H9 (cell line): Measurements from ENCODE around the gene C2orf72. TPM values are rescaled to one million over a fixed set of nuclear protein-coding genes. Genes with fewer than 3 reads are reported as not detected.

Experiments used
- DNase-seq: peaks from one replicate; pipeline ENCODE4 v3.0.0-alpha.2; 2017
- H2AFZ ChIP-seq: one replicate; pipeline ENCODE4 v1.6.1; 2013; ENCODE audit warnings: mild to moderate bottlenecking, low read length, control low read depth, moderate library complexity
- H2AK5ac ChIP-seq: 2 replicates; pipeline ENCODE4 v1.6.1; 2013; ENCODE audit warnings: low read length, control low read depth, mixed read lengths; ENCODE audit not compliant: insufficient read length
- H2BK120ac ChIP-seq: one replicate; pipeline ENCODE4 v1.6.1; 2013; ENCODE audit warnings: low read depth, mild to moderate bottlenecking, low read length, control low read depth, inconsistent platforms; ENCODE audit not compliant: poor library complexity, severe bottlenecking
- H2BK12ac ChIP-seq: 2 replicates; pipeline ENCODE4 v1.6.1; 2013; ENCODE audit warnings: low read length, control low read depth, mixed read lengths, low read depth; ENCODE audit not compliant: insufficient read length
- H2BK15ac ChIP-seq: 2 replicates; pipeline ENCODE4 v1.6.1; 2013; ENCODE audit warnings: low read depth, low read length, control low read depth
- H2BK20ac ChIP-seq: one replicate; pipeline ENCODE4 v1.6.1; 2013; ENCODE audit warnings: low read depth, mild to moderate bottlenecking, low read length, control low read depth, inconsistent platforms; ENCODE audit not compliant: poor library complexity, severe bottlenecking
- H2BK5ac ChIP-seq: 2 replicates; pipeline ENCODE4 v1.6.1; 2013; ENCODE audit warnings: low read length, control low read depth, mixed read lengths; ENCODE audit not compliant: insufficient read length
- H3K14ac ChIP-seq: 2 replicates; pipeline ENCODE4 v1.6.1; 2013; ENCODE audit warnings: low read length, control low read depth; ENCODE audit not compliant: insufficient read depth
- H3K18ac ChIP-seq: 2 replicates; pipeline ENCODE4 v1.6.1; 2013; ENCODE audit warnings: low read depth, mild to moderate bottlenecking, mixed read lengths, low read length, control low read depth; ENCODE audit not compliant: insufficient read length
- H3K23ac ChIP-seq: 2 replicates; pipeline ENCODE4 v1.6.1; 2013; ENCODE audit warnings: low read length, control low read depth, mixed read lengths, low read depth; ENCODE audit not compliant: insufficient read length
- H3K23me2 ChIP-seq: 2 replicates; pipeline ENCODE4 v1.6.1; 2013; ENCODE audit warnings: low read depth, mild to moderate bottlenecking, mixed read lengths, low read length, control low read depth; ENCODE audit not compliant: insufficient read length, poor library complexity, severe bottlenecking
- H3K27ac ChIP-seq: 2 replicates; pipeline ENCODE4 v1.5.1; 2013; ENCODE audit warnings: low read length, control low read depth, mixed read lengths, low read depth; ENCODE audit not compliant: insufficient read length
- H3K27me3 ChIP-seq: 2 replicates; pipeline ENCODE4 v1.6.1; 2013; ENCODE audit warnings: low read length, control low read depth, inconsistent platforms; ENCODE audit not compliant: insufficient read depth
- H3K4ac ChIP-seq: 2 replicates; pipeline ENCODE4 v1.6.1; 2013; ENCODE audit warnings: low read depth, mild to moderate bottlenecking, control low read depth, inconsistent platforms, low read length, moderate library complexity
- H3K4me1 ChIP-seq: 2 replicates; pipeline ENCODE4 v1.6.1; 2013; ENCODE audit warnings: low read length, control low read depth, inconsistent platforms; ENCODE audit not compliant: insufficient read depth
- H3K4me2 ChIP-seq: 2 replicates; pipeline ENCODE4 v1.6.1; 2013; ENCODE audit warnings: low read length, control low read depth, mixed read lengths; ENCODE audit not compliant: insufficient read length, insufficient read depth
- H3K56ac ChIP-seq: 2 replicates; pipeline ENCODE4 v1.6.1; 2013; ENCODE audit warnings: low read depth, mild to moderate bottlenecking, mixed read lengths, low read length, control low read depth; ENCODE audit not compliant: insufficient read length
- H3K79me1 ChIP-seq: 2 replicates; pipeline ENCODE4 v1.6.1; 2013; ENCODE audit warnings: low read depth, mild to moderate bottlenecking, moderate library complexity, low read length, control low read depth, inconsistent platforms; ENCODE audit not compliant: insufficient read depth, poor library complexity, severe bottlenecking
- H3K79me2 ChIP-seq: 2 replicates; pipeline ENCODE4 v1.6.1; 2013; ENCODE audit warnings: low read length, control low read depth, inconsistent platforms; ENCODE audit not compliant: insufficient read depth
- H3K9ac ChIP-seq: 2 replicates; pipeline ENCODE4 v1.6.1; 2013; ENCODE audit warnings: low read length, control low read depth, mixed read lengths; ENCODE audit not compliant: insufficient read length; ENCODE audit errors: extremely low read depth
- H3K9me3 ChIP-seq: one replicate; pipeline ENCODE4 v1.6.1; 2013; ENCODE audit warnings: low read depth, low read length, inconsistent platforms; ENCODE audit not compliant: control insufficient read depth
- H3T11ph ChIP-seq: one replicate; pipeline ENCODE4 v1.6.1; 2013; ENCODE audit warnings: mild to moderate bottlenecking, low read length, control low read depth, inconsistent platforms
- H4K20me1 ChIP-seq: one replicate; pipeline ENCODE4 v1.6.1; 2013; ENCODE audit not compliant: control insufficient read depth, insufficient read length, insufficient read depth
- H4K5ac ChIP-seq: 2 replicates; pipeline ENCODE4 v1.6.1; 2013; ENCODE audit warnings: low read depth, mild to moderate bottlenecking, mixed read lengths, low read length, control low read depth; ENCODE audit not compliant: insufficient read length
- H4K8ac ChIP-seq: replicated peaks from 2 replicates; pipeline ENCODE4 v1.6.1; 2013; ENCODE audit warnings: low read length, control low read depth, mixed read lengths, low read depth; ENCODE audit not compliant: insufficient read length
- H4K91ac ChIP-seq: 2 replicates; pipeline ENCODE4 v1.6.1; 2013; ENCODE audit warnings: low read depth, mild to moderate bottlenecking, moderate library complexity, mixed read lengths, low read length, control low read depth; ENCODE audit not compliant: insufficient read length
- H3K27ac Mint-ChIP-seq, 3 experiments: 2 replicates in 2 of 3; 3 replicates in 1 of 3; pipeline ENCODE4 v1.8.0; 2020 to 2021; ENCODE audit warnings: mixed read lengths in 3 of 3, mild to moderate bottlenecking in 1 of 3, moderate library complexity in 1 of 3
- H3K27me3 Mint-ChIP-seq: 2 replicates; pipeline ENCODE4 v1.8.0; 2021; ENCODE audit warnings: low read depth, mild to moderate bottlenecking, moderate library complexity, mixed read lengths
- H3K36me3 Mint-ChIP-seq, 3 experiments: 2 replicates in 2 of 3; 3 replicates in 1 of 3; pipeline ENCODE4 v1.8.0; 2020 to 2021; ENCODE audit warnings: low read depth in 3 of 3, mixed read lengths in 3 of 3; ENCODE audit not compliant: insufficient read depth in 1 of 3
- H3K4me1 Mint-ChIP-seq, 2 experiments: 2 replicates each; pipeline ENCODE4 v1.8.0; 2020; ENCODE audit warnings: mixed read lengths in 2 of 2
- H3K4me3 Mint-ChIP-seq, 2 experiments: 2 replicates in 1 of 2; 3 replicates in 1 of 2; pipeline ENCODE4 v1.8.0; 2020 to 2021; ENCODE audit warnings: mild to moderate bottlenecking in 2 of 2, mixed read lengths in 2 of 2, moderate library complexity in 1 of 2
- H3K9me3 Mint-ChIP-seq, 2 experiments: 2 replicates in 1 of 2; 3 replicates in 1 of 2; pipeline ENCODE4 v1.8.0; 2020; ENCODE audit warnings: mild to moderate bottlenecking in 2 of 2, mixed read lengths in 2 of 2, moderate library complexity in 1 of 2
- WGBS: extraction: QIAGEN DNeasy Blood & Tissue Kit; methylation state at CpG from one replicate; pipeline ENCODE4 v1.1.7; 2013; ENCODE audit warnings: missing lambda C conversion rate, low lambda C conversion rate, mixed read lengths; ENCODE audit not compliant: insufficient read length; ENCODE audit errors: extremely low coverage; 5-methylcytosine and 5-hydroxymethylcytosine counted together
- total RNA-seq: library from RNA; stranded (reverse); gene quantifications from 2 replicates; pipeline ENCODE4 v1.2.1, GENCODE V29; 2021
- TF ChIP-seq, protein P1 (sequence below): fragments of 200-600 bp; sonication (generic); conservative IDR thresholded peaks from 3 replicates; pipeline ENCODE4 v1.8.0; 2021; ENCODE audit warnings: antibody characterized with exemption, mild to moderate bottlenecking

The C2orf72 gene
- total RNA-seq, 1 experiment from 2014 or later = 1.0 TPM

DNA sequence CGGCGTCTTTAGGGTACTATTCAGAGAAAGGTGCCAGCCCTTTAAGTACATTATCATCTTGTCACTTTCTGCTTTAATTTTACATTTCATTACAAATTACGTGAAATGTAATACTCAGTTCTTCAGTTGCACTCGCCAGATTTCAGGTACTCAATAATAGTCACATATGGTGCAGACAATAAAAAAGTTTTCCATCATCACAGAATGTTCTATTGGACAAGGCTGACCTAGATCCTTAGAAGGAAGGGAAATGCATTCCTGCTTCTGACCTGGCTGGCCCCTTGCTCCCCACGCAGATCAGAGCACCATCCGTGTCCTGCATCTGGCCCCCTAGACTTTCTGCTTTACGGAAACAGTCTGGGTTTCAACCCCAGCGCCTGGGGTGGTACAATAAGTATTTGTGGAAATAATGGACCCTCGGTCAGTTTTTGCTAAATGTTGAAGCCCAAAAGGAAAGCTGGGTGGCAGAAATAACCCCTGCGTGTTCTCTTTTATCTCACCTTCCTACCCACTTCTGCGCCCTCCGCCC is 681 bp upstream of the C2orf72 start:
- peak overlapping the region; percentile 49 for H3K4me2 ChIP-seq
- H2BK5ac ChIP-seq = no peak overlapping the region
- no peak overlapping the region for H3T11ph ChIP-seq
- peaks cover 25% of the 10 kb centered on the region for H3K27me3 ChIP-seq
- H3K23me2 ChIP-seq = peaks cover 10% of the 10 kb centered on the region
- no peak for DNase-seq
- H3K79me2 ChIP-seq = no peaks in the 10 kb centered on the region
- no peak overlapping the region for H2BK15ac ChIP-seq
- H3K27ac ChIP-seq = no peak overlapping the region
- TF ChIP-seq, protein P1, sequence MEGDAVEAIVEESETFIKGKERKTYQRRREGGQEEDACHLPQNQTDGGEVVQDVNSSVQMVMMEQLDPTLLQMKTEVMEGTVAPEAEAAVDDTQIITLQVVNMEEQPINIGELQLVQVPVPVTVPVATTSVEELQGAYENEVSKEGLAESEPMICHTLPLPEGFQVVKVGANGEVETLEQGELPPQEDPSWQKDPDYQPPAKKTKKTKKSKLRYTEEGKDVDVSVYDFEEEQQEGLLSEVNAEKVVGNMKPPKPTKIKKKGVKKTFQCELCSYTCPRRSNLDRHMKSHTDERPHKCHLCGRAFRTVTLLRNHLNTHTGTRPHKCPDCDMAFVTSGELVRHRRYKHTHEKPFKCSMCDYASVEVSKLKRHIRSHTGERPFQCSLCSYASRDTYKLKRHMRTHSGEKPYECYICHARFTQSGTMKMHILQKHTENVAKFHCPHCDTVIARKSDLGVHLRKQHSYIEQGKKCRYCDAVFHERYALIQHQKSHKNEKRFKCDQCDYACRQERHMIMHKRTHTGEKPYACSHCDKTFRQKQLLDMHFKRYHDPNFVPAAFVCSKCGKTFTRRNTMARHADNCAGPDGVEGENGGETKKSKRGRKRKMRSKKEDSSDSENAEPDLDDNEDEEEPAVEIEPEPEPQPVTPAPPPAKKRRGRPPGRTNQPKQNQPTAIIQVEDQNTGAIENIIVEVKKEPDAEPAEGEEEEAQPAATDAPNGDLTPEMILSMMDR = no peak
- H3K56ac ChIP-seq = no peak overlapping the region
- Mint-ChIP-seq H3K4me1 (peaks cover 8 to 15% of the 10 kb centered on the region in 2 experiments; a peak in 3 of 4 replicates), H3K4me3 (peak overlapping the region; percentile 48 to 76; a peak in 4 of 5 replicates), H3K36me3 (no peaks in the 10 kb centered on the region), H3K27me3 (peaks cover 88% of the 10 kb centered on the region), H3K27ac (no peak overlapping the region), H3K9me3 (no peaks in the 10 kb centered on the region)
- H2BK20ac ChIP-seq = no peak overlapping the region
- no peaks in the 10 kb centered on the region for H4K20me1 ChIP-seq
- H3K18ac ChIP-seq = no peak overlapping the region
- no peak overlapping the region for H2AFZ ChIP-seq
- H3K79me1 ChIP-seq = no peaks in the 10 kb centered on the region
- no peak overlapping the region for H2BK12ac ChIP-seq
- H4K91ac ChIP-seq = no peak overlapping the region
- H3K4me1 ChIP-seq = no peaks in the 10 kb centered on the region; the same call in 1 of the 2 replicates
- no peak overlapping the region for H3K23ac ChIP-seq
- no peak overlapping the region for H4K8ac ChIP-seq
- no peak overlapping the region for H2AK5ac ChIP-seq
- WGBS = no CpG with 5 or more reads among the region's 12 CpGs
- no peak overlapping the region for H3K4ac ChIP-seq
- no peak overlapping the region for H4K5ac ChIP-seq
- H2BK120ac ChIP-seq = no peak overlapping the region
- no peak overlapping the region for H3K9ac ChIP-seq
- H3K9me3 ChIP-seq = no peaks in the 10 kb centered on the region
- no peak overlapping the region for H3K14ac ChIP-seq
